Epithelial cell of proximal tubule (primary cell): ENCODE measurements around the gene GPR45. TPM values are rescaled to one million over a fixed set of nuclear protein-coding genes. Genes with fewer than 3 reads are reported as not detected.

Experiments
- DNase-seq: peaks from one replicate; pipeline ENCODE4 v3.0.0-alpha.2; 2011; ENCODE audit warnings: low read depth
- H3K4me3 ChIP-seq: 2 replicates; pipeline ENCODE4 v1.5.1; 2011; ENCODE audit warnings: low read depth, mild to moderate bottlenecking, low read length
- total RNA-seq: library from RNA; depleted of rRNA; stranded (reverse); fragments of >200 nt; gene quantifications from 2 replicates; pipeline ENCODE4 v1.2.3, GENCODE V29; 2015
- TF ChIP-seq, protein P1 (sequence below): conservative IDR thresholded peaks from 2 replicates; pipeline ENCODE4 v1.5.1; 2012; ENCODE audit warnings: low read depth, mild to moderate bottlenecking, low read length

GPR45 gene
- total RNA-seq, 1 donor from 2014 or later: not detected

DNA sequence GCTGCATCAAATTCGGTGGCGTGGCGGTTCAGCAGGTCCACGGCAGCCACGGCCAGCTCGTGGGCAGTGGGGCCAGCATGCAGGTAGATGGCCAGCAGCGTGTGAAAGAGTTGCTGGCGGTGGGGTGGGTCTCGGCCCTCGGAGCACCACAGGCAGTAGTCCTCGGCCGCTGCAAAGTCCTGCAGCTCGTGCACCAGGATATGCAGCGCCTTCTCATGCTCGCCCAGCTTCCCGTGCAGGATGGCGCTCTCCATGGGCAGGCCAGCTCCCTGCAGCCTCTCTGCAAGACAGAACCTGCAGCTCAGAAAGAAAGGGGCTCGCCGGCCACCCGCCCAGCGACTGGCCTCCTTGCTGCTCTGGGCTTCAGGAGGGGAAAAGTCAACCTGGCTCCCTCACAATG lies 27.9 kb downstream of the GPR45 start:
- TF ChIP-seq, protein P1, sequence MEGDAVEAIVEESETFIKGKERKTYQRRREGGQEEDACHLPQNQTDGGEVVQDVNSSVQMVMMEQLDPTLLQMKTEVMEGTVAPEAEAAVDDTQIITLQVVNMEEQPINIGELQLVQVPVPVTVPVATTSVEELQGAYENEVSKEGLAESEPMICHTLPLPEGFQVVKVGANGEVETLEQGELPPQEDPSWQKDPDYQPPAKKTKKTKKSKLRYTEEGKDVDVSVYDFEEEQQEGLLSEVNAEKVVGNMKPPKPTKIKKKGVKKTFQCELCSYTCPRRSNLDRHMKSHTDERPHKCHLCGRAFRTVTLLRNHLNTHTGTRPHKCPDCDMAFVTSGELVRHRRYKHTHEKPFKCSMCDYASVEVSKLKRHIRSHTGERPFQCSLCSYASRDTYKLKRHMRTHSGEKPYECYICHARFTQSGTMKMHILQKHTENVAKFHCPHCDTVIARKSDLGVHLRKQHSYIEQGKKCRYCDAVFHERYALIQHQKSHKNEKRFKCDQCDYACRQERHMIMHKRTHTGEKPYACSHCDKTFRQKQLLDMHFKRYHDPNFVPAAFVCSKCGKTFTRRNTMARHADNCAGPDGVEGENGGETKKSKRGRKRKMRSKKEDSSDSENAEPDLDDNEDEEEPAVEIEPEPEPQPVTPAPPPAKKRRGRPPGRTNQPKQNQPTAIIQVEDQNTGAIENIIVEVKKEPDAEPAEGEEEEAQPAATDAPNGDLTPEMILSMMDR: no peak
- no peak overlapping the region for H3K4me3 ChIP-seq
- DNase-seq: no peak

DNA sequence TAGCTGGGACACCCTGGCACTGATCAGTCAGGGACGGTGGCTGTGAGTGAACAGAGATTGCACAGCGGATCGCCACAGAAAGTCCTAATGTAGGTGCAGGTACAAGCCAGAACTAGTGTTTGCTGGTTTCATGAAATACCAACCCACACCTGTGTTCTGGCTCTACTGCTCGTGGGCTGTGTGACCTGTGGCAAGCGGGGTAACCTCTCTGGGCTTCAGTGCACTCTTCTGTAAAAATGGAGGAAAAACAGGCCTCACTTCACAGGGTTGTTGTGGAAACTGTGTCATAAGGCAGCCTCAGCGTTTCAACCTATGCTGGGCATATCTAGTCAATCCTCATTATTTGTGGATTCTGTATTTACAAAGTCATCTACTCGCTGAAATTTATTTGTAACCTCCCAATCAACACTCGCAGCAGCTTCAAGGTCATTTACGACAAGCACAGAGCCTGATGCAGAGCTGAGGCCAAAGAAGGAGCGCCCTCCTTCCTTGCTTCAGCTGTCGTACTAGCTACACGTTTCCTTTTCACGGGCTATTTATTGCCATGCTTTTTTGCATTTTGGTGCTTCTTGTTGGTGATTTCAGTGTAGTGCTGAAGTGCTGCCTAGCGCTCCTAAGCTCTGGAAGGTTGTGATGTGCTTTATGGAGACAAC lies 30.0 kb downstream of the GPR45 start:
- no peak overlapping the region for H3K4me3 ChIP-seq
- TF ChIP-seq, protein P1: no peak
- DNase-seq: no peak

DNA sequence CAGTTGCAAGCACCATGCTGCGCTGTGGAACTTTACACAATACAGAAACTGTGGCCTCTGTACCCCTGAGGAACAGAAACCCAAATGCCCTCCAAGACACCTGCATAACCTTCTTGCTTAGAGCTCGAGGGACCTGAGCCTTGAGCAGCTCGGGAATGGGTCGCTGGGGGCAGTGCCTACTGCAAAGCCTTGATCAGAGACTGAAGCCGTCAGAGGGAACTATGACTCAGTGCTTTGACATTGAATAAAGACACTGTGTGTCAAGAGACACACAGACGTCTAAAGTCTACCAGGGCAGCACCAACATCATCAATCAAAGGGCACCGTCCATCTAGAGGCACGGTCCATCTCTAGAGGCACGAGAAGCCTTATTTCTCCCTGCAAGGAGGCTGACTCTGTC lies 30.6 kb downstream of the GPR45 start:
- no peak for DNase-seq
- no peak overlapping the region for H3K4me3 ChIP-seq
- TF ChIP-seq, protein P1: no peak

DNA sequence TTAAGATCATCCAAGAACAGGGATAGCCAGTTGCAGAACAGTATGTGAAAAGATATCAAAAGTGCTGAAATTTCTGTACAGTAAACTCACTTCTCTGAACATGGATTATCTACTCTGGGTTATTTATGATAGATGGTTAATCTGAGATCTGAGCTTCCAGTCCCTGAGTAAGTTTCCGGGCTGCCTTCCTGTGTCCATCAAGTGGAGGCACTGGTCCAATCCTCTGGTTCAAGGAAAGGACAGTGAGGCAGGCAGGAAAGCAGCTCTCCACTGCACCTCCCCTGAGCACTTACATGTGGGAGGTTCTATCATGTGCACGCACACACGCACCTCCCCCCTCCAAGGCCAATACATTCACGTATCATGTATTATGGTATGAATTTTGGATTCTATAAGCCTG lies 32.5 kb downstream of the GPR45 start:
- TF ChIP-seq, protein P1: no peak
- H3K4me3 ChIP-seq: no peak overlapping the region
- DNase-seq: no peak

DNA sequence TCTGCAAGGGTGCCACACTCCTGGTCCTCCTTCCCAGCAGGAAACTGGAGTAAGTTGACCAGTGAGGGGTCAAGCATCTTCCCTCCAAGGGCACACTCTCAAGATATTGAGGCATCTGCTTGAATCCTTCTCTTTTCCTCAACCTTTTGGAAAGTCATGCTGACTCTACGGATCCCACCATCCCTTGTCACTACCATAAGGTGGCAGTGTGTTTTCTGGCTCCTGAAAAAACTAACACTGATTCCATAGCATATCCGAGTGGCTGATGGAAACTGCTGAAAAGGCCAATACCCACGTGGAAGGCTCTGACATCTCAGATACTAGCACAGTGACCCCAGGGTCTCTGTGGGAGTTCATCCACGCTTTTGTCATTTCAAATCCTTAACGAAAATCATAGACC lies 37.1 kb downstream of the GPR45 start:
- no peak for DNase-seq
- TF ChIP-seq, protein P1: no peak
- no peak overlapping the region for H3K4me3 ChIP-seq

DNA sequence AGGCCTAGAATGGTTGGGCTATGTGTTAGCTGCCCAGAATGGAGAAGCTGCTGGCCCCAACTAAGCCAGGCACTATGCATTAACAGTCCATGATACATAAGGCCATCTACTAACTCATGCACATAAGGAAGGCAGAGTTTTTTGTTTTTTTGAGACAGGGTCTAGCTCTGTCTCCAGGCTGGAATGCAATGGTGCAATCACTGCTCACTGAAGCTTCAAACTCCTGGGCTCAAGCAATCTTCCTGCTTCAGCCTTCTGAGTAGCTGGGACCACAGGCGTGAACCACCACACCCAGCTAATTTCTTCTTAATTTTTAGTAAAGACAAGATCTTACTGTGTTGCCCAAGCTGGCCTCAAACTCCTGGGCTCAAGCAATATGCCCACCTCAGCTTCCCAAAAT lies 37.6 kb downstream of the GPR45 start:
- TF ChIP-seq, protein P1: no peak
- DNase-seq: no peak
- H3K4me3 ChIP-seq: no peak overlapping the region

DNA sequence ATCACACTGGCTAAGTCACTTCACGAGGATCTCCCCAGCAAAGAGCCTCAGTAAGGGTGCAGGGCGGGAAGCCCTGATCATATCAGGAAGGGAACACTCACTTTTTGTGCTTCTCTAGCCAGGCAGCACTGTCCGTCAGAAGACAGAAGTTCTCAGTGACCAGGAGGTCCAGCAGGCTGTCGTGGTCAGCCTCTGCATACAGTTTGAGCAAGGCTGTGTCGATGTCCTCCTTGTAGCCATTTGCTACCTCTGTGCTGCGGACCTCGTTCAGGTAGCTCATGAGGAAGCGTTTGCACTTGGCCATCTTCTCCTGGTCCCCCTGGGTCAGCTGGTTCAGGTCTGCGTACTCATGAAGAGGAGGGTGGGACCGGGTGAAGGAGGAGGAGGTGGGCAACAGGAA lies 38.7 kb downstream of the GPR45 start:
- no peak for DNase-seq
- TF ChIP-seq, protein P1: no peak
- H3K4me3 ChIP-seq: no peak overlapping the region
